Suppressor macrophage treated with lipopolysaccharide for 4 hours (primary cell): ENCODE results near the gene C2CD4C.
"Not testable (repeated sequence)": the region's sequence is repeated elsewhere in the genome, so short reads cannot be mapped to it uniquely, and the experiment has no call there.

ENCODE experiments used
- DNase-seq: peaks from one replicate; pipeline ENCODE4 v3.0.0-alpha.2; 2020

The C2CD4C gene

GRCh38 chr19:413756-414420, 4.9 kb upstream of the C2CD4C start:
- DNase-seq: no peak

GRCh38 chr19:412356-413355, 3.7 kb upstream of the C2CD4C start:
- DNase-seq: no peak

GRCh38 chr19:411723-412355, 2.9 kb upstream of the C2CD4C start:
- DNase-seq: no peak

- not testable (repeated sequence) for DNase-seq
Measured at GRCh38 chr19:411121-411722, 2.3 kb upstream of the C2CD4C start.

- no peak for DNase-seq
Measured at GRCh38 chr19:410243-410781, 1.4 kb upstream of the C2CD4C start.

GRCh38 chr19:409516-410242, 732 bp upstream of the C2CD4C start:
- DNase-seq: no peak

- DNase-seq: no peak
Measured at GRCh38 chr19:408441-408901, 476 bp downstream of the C2CD4C start.

GRCh38 chr19:407511-408440, 1.2 kb downstream of the C2CD4C start:
- DNase-seq: no peak

GRCh38 chr19:406971-407510, 1.9 kb downstream of the C2CD4C start:
- no peak for DNase-seq

GRCh38 chr19:406135-406781, 2.7 kb downstream of the C2CD4C start:
- no peak for DNase-seq

GRCh38 chr19:405121-405965, 3.6 kb downstream of the C2CD4C start:
- DNase-seq: no peak

GRCh38 chr19:403221-404027, 5.5 kb downstream of the C2CD4C start:
- DNase-seq: no peak

GRCh38 chr19:402786-403185, 6.2 kb downstream of the C2CD4C start:
- no peak for DNase-seq

GRCh38 chr19:401866-402511, 7.0 kb downstream of the C2CD4C start:
- DNase-seq: no peak

- no peak for DNase-seq
Measured at GRCh38 chr19:400976-401865, 7.7 kb downstream of the C2CD4C start.

- no peak for DNase-seq
Measured at GRCh38 chr19:399370-399769, 9.6 kb downstream of the C2CD4C start.

- DNase-seq: no peak
Measured at GRCh38 chr19:398719-399118, 10.2 kb downstream of the C2CD4C start.
